ENCODE measurements around the gene ZNF329. TPM values are rescaled to one million over a fixed set of nuclear protein-coding genes. Genes with fewer than 3 reads are reported as not detected.

Gene ZNF329
- total RNA-seq, 1 donor from 2014 or later = 9.2 TPM

DNA sequence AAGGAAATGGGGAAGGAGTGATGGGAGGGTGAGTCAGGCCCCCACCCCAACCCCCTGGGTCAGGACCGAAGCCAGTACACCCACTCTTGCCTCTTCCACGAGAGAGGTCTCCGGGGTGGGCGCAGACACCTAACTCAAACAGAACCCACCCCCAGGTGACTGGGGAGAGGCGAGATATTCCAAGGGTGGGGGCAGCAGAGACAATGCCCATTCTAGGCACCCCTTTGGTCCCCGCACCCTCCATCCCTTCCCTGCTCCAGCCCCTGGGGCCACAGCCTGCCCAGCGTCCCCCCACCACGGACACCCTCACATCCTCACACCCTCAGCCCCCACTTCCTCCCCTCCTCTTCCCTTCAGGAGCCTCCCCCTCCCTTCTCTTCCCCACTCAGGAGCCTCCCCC, 53.2 kb downstream of the ZNF329 start:
- Mint-ChIP-seq H3K27ac (ENCODE audit: unreplicated experiment) (peak overlapping the region; percentile 71), H3K9me3 (ENCODE audit: low read depth) (peaks cover 29% of the 10 kb centered on the region), H3K27me3 (ENCODE audit: low read depth) (no peaks in the 10 kb centered on the region), H3K4me3 (ENCODE audit: unreplicated experiment) (peak overlapping the region; percentile 59), H3K4me1 (ENCODE audit: low read depth) (peaks cover 11% of the 10 kb centered on the region), H3K36me3 (ENCODE audit: low read depth) (peaks cover 20% of the 10 kb centered on the region)
- TF ChIP-seq, protein P1, sequence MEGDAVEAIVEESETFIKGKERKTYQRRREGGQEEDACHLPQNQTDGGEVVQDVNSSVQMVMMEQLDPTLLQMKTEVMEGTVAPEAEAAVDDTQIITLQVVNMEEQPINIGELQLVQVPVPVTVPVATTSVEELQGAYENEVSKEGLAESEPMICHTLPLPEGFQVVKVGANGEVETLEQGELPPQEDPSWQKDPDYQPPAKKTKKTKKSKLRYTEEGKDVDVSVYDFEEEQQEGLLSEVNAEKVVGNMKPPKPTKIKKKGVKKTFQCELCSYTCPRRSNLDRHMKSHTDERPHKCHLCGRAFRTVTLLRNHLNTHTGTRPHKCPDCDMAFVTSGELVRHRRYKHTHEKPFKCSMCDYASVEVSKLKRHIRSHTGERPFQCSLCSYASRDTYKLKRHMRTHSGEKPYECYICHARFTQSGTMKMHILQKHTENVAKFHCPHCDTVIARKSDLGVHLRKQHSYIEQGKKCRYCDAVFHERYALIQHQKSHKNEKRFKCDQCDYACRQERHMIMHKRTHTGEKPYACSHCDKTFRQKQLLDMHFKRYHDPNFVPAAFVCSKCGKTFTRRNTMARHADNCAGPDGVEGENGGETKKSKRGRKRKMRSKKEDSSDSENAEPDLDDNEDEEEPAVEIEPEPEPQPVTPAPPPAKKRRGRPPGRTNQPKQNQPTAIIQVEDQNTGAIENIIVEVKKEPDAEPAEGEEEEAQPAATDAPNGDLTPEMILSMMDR (IDR thresholded peaks at IDR 0.05) = no peak
- no peak for DNase-seq (ENCODE audit: low spot score)

DNA sequence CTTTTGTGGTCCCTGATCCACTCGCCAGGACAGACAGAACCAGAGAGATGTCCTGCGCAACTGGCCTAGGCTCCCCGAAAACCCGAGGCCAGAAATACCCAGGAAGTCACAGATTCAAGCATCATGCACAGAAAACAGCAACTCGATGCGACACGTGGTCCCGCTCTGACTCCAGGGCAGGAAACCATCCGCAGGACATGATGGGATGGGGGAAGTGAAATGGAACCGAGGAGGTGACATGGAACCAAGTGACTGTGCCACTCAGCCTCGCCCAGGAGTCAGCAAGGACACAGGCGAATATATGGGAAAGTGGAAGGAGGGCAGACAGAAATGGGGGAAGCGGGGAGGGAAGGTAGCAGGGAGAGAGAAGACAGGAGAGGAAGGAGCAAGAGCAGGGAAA, 53.7 kb downstream of the ZNF329 start:
- H3K36me3 Mint-ChIP-seq (ENCODE audit: low read depth) = peaks cover 23% of the 10 kb centered on the region
- H3K4me1 Mint-ChIP-seq (ENCODE audit: low read depth) = peaks cover 11% of the 10 kb centered on the region
- H3K27ac Mint-ChIP-seq (ENCODE audit: unreplicated experiment) = peak overlapping the region; percentile 71
- H3K4me3 Mint-ChIP-seq (ENCODE audit: unreplicated experiment) = peak overlapping the region; percentile 59
- peaks cover 29% of the 10 kb centered on the region for H3K9me3 Mint-ChIP-seq (ENCODE audit: low read depth)
- TF ChIP-seq, protein P1 (IDR thresholded peaks at IDR 0.05) = no peak
- no peak for DNase-seq (ENCODE audit: low spot score)
- H3K27me3 Mint-ChIP-seq (ENCODE audit: low read depth) = no peaks in the 10 kb centered on the region

DNA sequence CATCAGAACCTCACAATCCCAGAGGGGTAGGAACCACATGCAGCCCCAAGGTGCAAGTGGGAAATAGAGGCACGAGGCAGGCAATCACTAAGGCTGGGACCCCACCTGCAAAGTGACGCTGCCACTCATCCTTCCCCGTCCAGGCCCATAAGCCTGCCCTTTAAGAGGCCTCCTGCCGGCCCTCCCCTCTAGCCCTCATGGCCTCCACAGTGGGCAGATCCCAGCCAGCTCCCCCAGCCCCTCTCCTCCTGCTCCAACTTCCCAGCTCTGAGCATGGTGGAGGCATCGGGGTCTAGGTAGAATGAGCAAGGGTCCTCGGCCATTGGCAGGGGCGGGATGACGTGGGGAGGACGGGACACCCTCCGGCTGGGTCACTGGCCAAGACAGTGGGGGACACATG, 55.3 kb downstream of the ZNF329 start:
- TF ChIP-seq, protein P1 (IDR thresholded peaks at IDR 0.05) = no peak
- Mint-ChIP-seq H3K36me3 (ENCODE audit: low read depth) (peaks cover 29% of the 10 kb centered on the region), H3K4me1 (ENCODE audit: low read depth) (peaks cover 11% of the 10 kb centered on the region), H3K9me3 (ENCODE audit: low read depth) (peaks cover 31% of the 10 kb centered on the region), H3K27ac (ENCODE audit: unreplicated experiment) (no peak overlapping the region), H3K4me3 (ENCODE audit: unreplicated experiment) (no peak overlapping the region), H3K27me3 (ENCODE audit: low read depth) (no peaks in the 10 kb centered on the region)
- DNase-seq (ENCODE audit: low spot score) = no peak

DNA sequence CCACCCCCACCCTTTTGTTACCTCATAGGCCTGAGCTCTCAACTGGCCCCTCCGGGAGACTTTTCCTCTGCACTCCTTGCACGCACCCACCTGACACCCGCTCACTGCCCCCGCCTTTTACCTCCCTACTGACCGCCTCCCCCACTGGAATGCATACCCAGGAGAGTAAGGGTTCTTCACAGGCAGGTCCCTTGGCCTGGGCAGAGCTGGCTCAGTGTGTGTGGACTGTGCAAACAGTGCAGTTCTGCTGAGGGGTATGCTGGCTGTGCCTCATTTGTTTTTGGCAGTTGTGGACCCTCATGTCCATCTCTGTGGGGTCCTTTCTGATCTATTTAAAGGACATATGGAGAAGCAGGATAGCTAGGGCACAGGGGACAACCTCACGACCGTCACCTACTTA, 57.5 kb downstream of the ZNF329 start:
- Mint-ChIP-seq H3K9me3 (ENCODE audit: low read depth) (peaks cover 26% of the 10 kb centered on the region), H3K4me1 (ENCODE audit: low read depth) (peaks cover 4% of the 10 kb centered on the region), H3K36me3 (ENCODE audit: low read depth) (peaks cover 36% of the 10 kb centered on the region), H3K27ac (ENCODE audit: unreplicated experiment) (no peak overlapping the region), H3K27me3 (ENCODE audit: low read depth) (no peaks in the 10 kb centered on the region), H3K4me3 (ENCODE audit: unreplicated experiment) (no peak overlapping the region)
- TF ChIP-seq, protein P1 (IDR thresholded peaks at IDR 0.05) = no peak
- DNase-seq (ENCODE audit: low spot score) = no peak

DNA sequence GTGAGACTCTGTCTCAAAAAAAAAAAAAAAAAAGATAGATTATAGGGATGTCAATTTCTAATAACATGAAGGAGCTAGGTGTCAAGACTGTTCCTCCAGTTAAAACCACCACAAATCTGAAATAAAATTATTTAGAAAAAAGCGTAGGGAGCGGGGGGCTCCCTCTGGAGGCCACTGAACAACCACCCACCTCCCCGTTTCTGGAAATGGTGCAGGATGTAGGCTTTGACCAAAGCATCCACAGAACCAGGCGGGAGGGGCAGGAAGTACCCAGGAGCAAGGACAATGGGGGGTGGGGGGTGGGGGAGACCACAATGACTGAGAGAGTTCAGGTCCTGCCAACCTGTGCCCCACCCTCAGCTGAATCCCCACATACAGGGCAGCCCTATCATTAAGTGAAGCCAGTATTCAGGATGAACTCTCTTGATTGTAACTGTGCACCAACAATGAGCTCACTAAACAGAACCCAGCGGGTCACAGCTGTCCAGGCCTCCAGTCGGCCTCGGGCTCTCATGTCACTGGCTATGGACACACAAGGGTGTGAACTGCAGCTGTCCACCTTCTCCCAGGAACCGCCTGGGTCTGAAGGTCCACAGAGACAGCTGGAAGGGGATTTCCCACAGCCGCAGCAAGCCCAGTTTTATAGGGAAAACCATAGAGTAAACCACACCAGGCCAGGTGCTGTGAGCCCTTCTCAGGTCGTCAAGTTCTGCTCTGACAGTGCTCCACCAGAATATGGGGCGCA, 59.2 kb downstream of the ZNF329 start:
- Mint-ChIP-seq H3K9me3 (ENCODE audit: low read depth) (peaks cover 24% of the 10 kb centered on the region), H3K4me1 (ENCODE audit: low read depth) (no peaks in the 10 kb centered on the region), H3K27me3 (ENCODE audit: low read depth) (no peaks in the 10 kb centered on the region), H3K27ac (ENCODE audit: unreplicated experiment) (no peak overlapping the region), H3K4me3 (ENCODE audit: unreplicated experiment) (no peak overlapping the region), H3K36me3 (ENCODE audit: low read depth) (peaks cover 41% of the 10 kb centered on the region)
- TF ChIP-seq, protein P1 (IDR thresholded peaks at IDR 0.05) = no peak
- no peak for DNase-seq (ENCODE audit: low spot score)
